GM19467 (cell line): ENCODE measurements around the gene AGTRAP.

ENCODE experiments used
- ATAC-seq: cut with Tn5 transposase; IDR thresholded peaks from one replicate; pipeline ENCODE4 v1.9.1; 2021; ENCODE audit warnings: mild to moderate bottlenecking, moderate library complexity; ENCODE audit not compliant: unreplicated experiment

Gene AGTRAP, protein sequence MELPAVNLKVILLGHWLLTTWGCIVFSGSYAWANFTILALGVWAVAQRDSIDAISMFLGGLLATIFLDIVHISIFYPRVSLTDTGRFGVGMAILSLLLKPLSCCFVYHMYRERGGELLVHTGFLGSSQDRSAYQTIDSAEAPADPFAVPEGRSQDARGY

GRCh38 chr1:11735854-11736745, at the start of gene AGTRAP:
Gene AGTRAP, plus strand, starts transcription at chr1:11736136. Its CDS starts 73 bp downstream, at chr1:11736209.
- ATAC-seq, result peak; percentile 40

DNA sequence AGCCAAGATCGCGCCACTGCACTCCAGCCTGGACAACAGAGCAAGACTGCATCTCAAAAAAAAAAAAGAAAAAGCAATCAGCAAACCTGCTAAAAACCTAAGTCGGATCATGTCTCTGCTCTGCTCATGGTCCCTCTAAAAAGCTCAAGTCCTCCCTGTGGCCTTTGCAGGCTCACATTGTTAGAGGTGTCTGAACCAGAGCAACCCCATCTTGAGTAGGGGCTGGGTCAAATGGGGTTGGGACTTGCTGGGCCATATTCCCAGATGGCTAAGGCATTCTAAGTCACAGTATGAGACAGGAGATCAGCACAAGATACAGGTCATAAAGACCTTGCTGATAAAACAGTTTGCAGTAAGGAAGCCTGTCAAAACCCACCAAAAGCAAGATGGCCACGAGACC, 47.4 kb upstream of the AGTRAP start:
- no peak for ATAC-seq

DNA sequence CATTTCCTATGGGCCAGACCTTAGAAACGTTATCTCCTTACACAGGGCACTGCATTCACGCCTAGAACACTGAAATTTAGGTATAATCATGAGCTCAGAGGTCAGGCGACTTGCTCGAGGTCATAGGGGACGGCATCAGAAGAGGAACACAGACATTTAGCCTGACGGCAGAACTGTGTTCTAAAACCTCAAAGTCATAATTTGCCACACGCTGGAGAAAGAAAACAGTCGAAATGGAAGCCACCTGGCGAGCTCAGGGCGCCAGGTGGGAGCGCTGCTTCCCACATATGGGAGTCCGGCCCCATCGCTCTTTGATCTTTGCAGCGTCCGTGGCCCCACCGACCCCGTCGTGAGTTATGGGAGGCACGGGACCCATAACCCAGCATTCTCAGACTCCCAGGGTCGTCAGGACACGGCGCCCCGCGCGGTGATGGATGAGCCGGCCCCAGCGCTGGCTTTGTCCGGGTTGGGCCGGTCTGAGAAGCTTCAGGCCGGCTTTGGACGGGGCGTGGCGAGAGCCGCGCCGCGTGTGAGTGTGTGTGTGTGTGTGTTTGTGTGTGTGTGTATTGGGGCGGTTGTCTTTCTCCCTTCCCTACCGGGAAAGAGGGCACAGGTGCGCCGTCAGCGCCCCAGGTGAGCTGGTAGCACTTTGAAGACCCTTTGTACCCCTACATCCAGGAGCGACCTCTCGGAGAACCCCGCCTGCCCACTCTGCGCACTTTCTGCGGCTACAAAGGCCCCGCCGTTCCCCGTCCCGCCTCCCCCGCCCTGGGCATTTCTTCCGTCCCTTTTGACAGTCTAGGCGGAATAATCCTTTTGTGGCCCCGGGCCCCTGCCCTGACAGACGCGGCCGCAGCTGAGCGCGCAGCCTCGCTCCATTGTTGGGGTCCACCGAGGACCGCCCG, 45.3 kb upstream of the AGTRAP start:
- no peak for ATAC-seq

- no peak for ATAC-seq
Measured at GRCh38 chr1:11691302-11691914, 44.5 kb upstream of the AGTRAP start, which contains the start of gene DRAXIN. Gene DRAXIN, plus strand, starts transcription at chr1:11691710. Its CDS starts 14,549 bp downstream, at chr1:11706259.

DNA sequence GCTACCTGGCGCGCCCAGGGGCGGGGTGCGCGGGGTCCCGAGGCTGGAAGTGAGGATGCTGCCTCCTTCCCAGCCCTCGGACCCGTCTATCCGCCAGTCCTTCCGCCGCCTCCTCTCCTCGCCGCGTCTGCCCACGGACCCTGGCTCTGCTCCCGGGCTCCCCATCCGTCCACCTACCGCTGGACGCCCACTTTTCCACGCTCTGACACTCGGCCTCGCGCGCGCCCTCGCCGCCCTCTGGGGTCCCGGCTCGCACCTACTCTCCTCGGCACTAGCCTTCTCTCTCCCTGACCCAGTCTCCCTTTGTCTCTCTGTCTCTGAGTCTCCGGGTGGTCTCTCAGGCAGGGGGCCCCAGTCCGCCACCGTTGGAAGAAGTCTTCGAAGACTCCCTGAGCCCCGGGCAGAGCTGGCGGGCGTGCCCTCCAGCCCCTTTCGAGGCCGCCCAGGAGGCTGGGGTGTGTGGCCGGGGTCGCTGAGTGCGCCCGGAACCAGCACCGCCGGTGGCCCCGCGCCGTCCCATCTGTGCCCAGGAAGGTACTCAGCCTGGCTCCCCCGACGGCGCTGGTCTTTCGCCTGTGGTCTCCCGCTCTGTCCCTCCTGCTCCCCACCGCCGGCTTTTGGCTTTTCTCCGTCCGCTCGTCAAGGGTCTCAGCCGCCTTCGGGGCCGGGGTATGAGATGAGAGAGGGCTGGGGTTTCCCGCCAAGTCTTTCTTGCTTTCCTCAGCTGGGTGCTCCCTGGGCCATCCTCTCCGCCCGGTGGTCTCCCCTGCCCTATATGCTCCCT, 43.8 kb upstream of the AGTRAP start:
- no peak for ATAC-seq

- ATAC-seq, result no peak
Measured at GRCh38 chr1:11693024-11693590, 42.8 kb upstream of the AGTRAP start.

- ATAC-seq, result no peak
Measured at GRCh38 chr1:11693917-11694316, 42.0 kb upstream of the AGTRAP start.

GRCh38 chr1:11695861-11696260, 40.1 kb upstream of the AGTRAP start:
- no peak for ATAC-seq

DNA sequence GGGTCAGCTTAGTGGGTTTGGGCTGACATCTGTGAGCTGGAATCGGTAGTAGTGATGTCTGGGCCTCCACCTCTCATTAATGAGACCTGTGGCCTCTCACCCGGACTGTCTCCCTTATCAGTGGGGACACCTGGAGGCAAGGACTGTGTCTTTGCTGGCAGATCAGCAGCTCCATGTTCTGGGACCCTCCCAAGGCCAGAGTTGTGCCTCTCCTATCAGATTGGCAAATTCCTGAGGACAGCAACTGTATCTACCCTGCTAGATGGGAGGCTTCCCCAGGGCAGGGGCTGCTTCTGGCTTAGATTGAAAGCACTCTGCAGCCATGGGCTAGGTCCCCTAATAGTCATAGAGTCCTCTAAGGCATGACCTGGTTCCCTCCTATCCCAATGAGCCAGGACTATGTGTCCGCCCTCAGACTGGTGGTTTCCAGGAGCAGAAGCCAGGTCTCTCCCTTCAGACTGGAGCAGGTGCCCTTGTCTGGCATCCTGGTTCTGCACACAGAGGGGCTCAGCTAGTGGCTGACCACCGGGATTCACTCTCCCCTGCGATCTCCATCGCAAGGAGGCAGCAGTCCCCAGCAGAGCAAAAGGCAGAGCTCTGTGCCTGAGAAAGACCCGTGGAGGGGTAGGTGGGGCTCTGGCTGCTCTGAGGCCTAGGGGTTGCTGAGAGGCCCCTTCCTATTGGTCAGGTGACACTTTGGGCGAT, 38.6 kb upstream of the AGTRAP start:
- no peak for ATAC-seq

DNA sequence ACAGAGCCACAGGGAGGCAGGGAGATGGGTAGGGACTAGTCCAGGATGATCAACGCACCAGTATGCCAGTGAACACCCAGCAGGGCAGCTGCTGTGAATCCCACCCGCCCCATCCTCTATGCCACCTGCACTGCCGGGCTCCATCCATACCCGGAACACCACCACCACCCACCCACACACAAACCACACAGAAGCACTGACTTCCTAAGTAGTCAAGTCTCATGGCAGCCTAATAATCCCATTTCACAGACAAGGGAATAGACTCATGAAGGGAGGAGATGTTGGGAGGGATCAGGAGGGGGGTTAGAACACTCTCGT, 38.1 kb upstream of the AGTRAP start:
- ATAC-seq, result no peak

DNA sequence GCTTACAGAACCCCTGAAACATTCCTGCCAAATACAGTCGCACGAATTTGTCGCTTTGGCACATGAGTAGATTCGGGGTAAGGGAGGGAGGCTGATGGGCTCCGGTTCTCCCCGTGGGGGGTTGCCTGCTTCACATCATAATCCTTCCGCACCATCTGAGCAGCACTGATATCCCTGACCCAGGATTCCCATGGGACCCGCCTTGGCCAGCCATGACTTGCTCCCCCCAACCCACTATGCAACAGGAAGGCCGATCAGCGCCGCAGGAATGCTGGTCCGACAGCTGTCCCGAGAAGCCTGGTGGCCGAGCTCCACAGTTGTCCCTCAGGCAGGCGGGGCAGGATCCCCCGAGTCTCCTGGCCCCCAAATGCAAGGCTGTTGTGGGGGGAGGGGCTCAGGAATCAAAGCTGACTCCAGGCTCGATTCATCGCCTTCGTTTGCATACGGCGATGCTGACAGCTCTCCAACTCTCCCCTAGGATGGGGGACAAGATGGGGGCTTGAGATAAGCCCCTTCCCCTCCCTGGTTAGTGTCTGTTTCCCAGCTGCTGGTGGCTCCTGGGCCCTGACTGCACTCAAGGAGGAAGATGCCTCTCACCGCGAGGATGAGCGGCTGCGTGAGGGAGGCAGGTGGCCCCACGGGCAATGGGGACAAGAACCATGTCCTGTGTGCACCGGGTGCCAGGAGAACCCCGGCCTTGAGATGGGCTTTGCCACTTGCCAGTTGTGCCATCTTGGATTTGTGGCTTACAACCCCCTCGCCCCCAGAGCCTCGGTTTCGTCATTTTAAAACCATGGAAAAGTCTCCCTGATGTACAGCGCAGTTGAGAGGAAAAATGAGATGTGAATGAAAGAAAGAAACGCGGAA, 35.1 kb upstream of the AGTRAP start:
- no peak for ATAC-seq

DNA sequence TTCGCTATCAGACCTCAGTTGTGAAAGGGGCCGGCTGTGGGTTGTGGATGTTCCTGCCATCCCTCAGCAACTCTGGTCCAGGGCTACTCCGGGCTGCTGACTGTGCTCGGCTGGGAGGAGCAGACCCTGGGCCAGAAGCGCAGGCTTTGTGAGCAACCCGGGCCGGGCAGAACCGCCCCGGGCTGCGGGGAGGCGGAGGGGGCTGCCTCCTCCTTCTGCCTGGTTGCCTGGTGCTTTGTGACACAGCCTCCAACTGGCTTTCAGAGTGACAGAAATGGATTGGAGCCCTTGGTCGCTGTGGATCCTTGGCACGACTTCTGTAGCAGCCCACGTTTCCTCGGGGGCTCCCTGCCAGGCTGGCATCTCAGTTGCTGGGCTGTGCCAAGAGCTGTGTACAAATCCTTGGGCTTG, 34.4 kb upstream of the AGTRAP start:
- no peak for ATAC-seq

GRCh38 chr1:11701981-11702803, 33.7 kb upstream of the AGTRAP start:
- ATAC-seq, result no peak

- ATAC-seq, result no peak
Measured at GRCh38 chr1:11703357-11704193, 32.4 kb upstream of the AGTRAP start.

DNA sequence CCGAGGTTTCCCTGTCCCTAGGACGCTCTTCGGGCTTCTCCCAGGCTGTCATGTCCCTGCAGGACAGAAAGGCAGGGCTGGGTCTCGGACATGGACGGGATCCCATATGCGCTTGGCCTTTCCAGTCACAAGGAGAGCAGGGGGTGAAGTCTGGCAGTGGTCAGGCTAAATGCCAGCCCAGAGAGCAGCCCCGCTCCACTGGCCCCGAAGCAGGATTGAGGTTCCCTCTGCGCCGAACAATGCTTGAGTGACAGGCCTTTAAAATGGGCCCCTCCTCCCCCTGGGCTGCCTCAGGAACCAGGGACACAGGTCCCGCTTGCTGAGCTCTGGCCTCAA, 31.8 kb upstream of the AGTRAP start:
- ATAC-seq, result no peak

- ATAC-seq, result no peak
Measured at GRCh38 chr1:11704691-11705475, 31.1 kb upstream of the AGTRAP start.
